Measurements from ENCODE around the gene PEAK1.

GRCh38 chr15:77446840-77447390, 27.0 kb upstream of the PEAK1 start:
- TF ChIP-seq PPARA (CRISPR knock-in tag; IDR thresholded peaks at IDR 0.05; ENCODE audit: borderline replicate concordance) (no peak), ESRRG (CRISPR knock-in tag; IDR thresholded peaks at IDR 0.05) (no peak)

Measured in SK-N-SH treated with all-trans-retinoic acid at 6 μM for 48 hours (cell line).